HG03439 (cell line): ENCODE data around the gene ATP5ME.

Experiments used
- ATAC-seq: cut with Tn5 transposase; IDR thresholded peaks from one replicate; pipeline ENCODE4 v1.9.1; 2021; ENCODE audit warnings: mild to moderate bottlenecking, moderate library complexity; ENCODE audit not compliant: unreplicated experiment

Gene ATP5ME

DNA sequence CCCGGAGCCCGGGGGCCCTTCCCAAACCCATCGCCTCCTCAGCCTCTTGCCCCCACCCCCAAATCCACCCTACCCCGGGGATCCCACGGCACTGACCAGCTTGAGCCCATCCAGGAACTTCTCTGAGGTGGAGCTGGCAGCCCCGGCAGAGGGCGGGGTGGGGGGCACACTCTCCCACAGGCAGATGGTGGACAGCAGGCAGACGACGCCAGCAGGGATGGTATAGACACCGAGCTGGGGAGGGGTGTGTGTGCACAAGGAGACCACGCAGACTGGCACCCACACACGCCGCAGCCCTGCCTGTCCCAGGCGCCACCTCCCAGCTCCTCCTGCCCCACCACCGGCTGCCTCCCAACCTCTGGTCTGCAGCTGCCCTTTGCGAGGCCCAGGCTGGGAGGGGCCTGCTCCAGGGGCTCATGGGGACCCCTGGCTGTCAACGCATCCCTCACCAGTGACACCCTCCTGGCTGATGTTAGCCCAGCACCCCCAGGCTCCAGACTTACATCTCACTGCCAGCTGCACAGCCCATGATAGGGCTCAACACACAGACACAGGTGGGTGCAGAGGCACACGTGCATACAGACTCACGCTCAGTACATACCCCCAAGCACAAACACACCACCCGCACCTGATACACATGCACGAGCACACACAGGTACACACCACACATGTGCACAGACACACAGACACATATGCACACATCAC, 10.7 kb upstream of the ATP5ME start:
- no peak for ATAC-seq

DNA sequence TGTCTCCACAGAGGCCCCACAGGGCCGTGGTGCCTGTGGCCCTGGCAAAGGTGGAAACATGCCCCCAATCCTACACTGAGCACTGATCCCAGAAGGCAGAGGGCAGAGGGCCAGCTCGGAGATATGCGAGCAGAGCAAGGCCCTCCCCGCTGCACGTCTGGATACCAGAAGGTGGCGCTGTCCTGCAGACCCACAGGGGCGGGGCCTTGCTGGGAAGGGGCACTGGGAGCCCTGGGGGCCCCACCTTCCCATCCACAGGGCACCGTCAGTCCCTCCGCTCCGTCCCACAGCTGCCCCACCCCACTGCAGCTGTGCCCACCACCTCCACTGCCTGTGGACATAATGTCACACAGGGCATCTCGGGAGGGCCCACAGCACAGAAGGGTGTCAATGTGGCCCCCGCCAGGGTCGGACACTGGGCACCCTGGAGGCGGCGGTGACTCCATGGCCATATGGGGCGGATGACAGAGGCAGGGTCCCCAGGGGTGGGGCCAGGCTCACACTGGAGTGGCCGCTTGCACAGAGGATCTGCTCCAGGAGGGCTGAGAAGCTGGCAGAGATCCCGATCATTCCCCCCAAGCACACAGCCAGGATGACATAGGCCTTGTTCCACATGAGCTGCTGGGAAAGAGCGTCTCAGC, 10.0 kb upstream of the ATP5ME start:
- no peak for ATAC-seq

DNA sequence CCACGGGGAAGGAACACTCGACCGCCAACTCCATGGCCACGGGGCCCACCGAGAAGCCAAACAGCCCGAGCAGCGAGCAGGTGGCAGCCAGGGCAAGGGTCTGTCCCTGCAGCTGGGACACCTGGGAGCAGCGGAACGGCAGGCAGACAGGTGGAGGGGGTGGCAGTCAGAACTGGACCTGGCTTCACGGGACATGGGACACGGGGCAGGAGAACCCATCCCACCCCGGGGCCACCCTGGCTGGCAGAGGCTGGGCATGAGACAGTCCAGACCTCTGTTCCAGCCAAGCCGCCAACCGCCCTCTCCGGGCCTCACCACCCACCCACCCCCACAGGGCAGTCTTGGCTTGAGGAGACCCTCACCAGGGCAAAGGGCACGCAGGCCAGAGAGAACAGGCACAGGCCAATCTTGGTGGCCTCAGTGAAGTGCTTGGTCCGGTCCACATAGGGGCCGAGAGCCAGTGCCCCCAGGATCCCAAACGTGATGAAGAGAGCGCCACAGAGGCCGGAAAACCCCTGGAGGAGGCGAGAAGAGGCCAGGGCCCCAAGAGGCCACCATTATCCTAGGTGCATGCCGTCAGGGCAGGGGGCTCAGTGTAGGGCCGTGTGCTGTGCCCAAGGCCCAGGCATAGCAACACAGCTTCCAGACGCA, 9.3 kb upstream of the ATP5ME start:
- no peak for ATAC-seq

DNA sequence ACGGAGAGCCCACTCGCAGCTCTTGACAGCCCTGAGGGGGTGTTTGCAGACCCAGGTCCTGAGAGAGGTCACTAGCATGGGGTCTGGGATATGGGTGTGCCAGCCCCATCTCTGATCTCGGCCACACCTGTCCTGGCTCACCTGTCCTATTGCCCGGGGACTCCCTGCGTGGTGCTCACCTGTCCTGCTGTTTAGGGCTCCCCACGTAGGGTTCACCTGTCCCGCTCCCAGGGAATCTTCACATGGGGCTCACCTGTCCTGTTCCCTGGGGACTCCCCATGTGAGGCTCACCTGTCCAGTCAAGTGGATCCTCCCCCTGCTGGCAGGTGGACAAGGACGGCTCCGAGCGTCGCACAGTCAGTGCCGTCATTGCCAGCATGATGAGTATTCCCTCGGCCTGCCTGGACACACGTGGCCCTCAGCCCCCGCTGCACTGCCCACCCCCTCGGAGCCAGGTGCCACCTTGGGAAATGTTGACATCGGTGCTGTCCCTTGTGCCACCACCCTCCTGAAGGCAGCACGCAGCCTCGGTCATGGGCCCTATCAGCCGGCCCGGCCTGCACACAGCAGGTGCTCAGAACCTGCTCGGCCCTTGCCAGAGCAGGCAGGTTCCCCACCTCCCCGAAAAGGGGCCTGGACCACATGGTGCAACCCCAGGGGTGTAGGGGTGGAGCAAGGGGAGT, 8.6 kb upstream of the ATP5ME start:
- ATAC-seq = no peak

DNA sequence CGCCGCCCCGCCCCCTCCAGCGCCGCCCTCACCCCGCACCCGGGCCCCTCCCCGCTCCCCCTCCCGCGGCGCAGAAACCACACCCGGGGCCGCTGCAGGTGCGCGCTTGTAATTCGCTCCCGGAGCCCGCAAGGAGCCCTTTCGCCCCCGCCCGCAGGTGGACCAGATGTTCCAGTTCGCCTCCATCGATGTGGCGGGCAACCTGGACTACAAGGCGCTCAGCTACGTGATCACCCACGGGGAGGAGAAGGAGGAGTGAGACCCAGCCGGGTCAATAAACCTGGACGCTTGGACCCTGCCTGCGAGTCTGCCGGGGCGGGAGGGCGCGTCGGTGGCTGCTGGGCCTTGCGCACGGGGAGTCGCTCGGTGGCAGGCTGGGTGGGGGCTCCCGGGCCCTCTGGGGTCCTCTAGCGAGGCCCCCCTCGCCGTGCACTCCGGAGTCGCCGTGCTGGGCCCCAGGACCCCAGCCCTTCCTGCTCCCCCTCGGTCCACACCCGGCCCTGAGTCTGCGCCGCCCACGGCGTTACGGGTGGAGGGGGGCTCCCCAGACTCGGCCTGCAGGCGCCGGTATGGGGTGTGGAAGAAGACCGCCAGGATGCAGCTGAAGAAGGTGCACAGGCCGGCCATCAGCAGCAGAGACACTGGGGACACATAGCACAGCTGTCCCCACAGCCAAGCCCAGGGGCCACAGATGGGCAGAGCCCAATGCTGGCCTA, 7.8 kb upstream of the ATP5ME start:
- ATAC-seq = no peak

DNA sequence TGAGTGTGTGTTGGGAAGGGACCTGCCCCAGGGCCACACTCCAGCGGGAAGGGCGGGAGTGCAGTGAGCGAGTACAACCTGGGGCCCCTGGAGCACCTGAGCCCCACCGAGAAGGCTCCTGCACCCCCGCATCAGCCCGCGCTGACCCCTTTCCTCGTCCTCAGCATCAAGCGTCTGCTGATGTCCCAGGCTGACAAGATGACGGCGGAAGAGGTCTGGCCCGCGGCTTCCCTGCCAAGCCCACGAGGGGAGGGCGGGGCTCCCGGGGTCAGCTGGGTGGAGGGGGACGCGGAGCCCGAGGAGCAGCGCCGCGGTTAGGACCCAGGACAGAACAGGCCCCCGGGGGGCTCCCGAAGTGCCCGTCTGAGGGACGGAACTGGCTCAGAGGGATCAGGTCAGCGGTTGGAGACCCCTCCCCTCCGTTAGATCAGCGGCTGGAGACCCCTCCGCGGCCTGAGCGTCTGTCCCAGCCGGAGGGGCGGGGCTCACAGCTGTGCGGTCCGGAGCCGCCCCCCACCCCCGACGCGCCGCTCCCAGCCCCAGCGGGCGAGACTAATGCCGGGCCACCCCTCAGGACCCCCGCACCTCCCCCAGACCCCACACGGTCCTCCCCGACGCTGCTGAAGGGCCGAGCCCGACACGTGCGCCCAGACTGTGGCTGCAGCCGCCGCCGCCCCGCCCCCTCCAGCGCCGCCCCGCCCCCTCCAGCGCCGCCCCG, 7.0 kb upstream of the ATP5ME start:
- no peak for ATAC-seq

DNA sequence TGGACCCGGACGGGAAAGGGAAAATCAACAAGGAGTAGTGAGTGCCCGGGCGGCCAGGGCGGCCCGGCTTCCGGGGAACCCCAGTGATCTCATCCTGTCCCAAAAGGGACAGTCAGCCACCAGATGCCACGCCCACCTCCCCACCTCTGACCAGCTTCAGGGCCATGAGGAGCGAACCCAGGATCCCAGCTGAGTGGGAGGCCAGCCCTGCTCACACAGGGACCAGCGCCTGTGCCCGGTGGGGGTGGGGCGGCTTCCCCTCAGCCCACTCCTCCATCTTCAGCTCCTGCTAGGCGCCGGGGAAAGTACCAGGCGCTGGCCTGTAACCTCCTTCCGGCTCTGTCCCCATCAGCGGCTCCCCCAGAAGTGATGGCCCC, 6.5 kb upstream of the ATP5ME start:
- ATAC-seq = no peak

DNA sequence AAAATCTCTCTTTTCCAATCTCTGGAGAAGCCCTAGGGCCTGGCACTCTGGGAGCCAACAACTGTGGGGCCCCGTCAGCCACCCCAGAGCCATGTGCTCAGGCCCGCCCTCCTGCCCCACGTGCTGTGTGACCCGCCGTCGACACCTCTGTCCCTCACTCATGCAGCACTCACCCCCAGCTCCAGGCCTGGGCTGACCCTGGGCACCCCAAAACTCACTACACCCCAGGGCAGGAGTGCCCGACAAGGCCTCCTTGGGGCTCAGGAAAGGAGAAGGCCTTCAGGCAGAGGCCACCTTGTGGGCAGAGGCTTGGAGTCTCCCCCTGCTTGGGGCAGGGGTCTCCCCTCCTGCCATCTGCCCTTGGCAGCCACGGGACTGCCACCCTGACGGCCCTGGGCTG, 6.0 kb upstream of the ATP5ME start:
- no peak for ATAC-seq

DNA sequence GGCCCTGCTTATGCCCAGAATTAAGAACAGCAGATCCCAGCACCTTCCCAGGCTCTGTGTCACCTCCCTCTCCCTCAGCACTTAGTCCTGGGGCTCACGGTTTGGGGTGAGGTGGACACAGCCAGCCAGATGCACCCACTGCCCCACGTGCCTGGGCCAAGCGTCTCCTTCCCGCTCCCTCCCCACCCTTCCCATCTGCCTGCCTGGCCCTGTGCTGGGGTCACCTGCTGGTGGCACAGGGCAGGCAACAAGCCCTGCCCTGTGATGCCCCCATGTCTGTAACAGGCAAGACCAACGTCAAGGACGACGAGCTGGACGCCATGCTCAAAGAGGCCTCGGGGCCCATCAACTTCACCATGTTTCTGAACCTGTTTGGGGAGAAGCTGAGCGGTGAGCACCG, 5.6 kb upstream of the ATP5ME start:
- no peak for ATAC-seq

DNA sequence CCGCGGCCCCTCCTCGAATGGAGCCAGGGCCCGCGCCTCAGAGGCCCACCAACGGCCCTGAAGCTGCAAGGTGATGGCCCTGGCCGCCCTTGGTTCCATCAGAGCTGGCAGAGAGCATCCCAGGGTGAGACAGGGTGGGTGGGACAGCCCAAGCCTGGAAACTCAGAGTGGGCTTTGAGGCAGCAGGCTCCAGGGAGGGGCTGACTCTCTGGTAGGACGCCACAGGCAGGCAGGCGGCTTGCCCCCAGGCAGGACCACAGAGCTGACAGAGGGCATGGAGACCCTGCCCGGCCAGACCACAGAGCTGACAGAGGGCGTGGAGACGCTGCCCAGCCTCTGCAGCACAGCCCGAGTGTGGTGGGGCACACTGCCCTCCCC, 5.0 kb upstream of the ATP5ME start:
- ATAC-seq = no peak

DNA sequence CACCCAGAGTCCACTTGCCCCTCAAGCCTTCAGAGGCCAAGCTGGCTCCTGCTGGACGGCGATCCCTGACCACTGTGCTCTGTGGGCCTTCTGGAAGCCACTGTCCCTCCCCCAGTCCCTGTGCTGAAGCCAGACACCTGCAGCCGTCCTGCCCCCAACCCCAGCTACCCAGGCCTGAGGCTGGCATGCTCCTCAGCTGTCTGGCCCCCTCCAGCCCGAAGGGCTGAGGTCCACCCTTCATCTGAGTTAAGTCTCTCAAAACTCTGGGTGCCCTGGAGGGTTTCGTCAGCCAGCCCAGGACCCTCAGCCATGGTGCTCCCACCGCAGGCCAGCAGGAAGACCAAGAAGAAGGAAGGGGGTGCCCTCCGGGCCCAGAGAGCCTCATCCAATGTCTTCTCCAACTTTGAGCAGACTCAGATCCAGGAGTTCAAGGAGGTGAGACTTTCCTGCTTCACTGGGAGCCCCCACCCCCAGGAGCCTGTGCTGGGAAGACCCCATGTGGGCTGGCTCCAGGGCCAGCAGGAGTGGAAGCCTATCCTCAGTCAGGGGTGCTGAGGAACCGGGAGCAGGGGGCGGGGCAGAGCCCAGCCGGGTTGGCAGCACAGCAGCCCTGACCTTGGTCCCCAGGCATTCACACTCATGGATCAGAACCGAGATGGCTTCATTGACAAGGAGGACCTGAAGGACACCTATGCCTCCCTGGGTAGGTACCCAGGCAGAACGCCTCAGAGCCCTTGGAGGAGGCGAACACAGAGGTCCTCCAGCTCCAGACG, 4.4 kb upstream of the ATP5ME start:
- ATAC-seq = no peak

DNA sequence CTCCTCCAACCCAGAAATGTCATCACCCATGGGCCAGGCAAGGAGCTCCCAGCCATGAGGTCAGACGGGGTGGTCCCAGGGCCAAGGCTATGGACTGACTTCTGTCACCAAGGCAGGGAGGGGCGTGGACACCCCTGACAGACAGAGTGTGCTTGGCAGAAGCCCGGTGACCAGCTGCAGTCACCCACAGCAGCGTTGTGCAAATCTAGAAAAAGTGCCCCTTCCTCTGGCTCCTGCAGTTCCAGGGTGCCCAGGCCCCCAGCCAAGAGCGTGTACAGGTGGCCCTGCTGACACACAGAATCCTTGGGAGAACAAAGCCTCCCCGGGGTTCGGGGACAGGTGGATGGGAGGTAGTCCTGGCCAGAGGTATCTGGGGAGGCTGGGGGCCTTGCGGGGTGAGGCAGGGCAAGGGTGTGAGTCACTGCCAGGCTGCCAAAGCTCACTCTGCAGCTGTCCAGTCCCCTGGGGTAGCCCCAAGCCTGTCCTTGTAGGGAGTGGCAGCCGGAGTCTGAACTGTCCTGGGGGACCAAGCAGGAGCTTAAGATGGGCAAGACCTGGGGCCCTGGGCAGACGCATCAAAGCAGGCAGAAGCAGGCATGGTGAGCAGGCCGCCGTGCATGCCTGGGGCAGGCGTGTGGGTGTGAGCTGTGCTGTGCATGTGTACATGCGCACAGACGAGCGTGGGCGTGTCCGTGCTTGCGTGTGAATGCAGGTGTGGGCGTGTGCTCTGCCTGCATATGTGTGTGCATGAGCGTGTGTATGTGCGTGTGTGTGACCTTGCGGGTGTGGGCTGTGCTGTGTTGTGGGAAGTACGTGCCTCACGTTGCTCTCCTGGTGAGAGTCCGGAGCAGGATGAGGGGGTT, 3.6 kb upstream of the ATP5ME start:
- ATAC-seq = no peak

DNA sequence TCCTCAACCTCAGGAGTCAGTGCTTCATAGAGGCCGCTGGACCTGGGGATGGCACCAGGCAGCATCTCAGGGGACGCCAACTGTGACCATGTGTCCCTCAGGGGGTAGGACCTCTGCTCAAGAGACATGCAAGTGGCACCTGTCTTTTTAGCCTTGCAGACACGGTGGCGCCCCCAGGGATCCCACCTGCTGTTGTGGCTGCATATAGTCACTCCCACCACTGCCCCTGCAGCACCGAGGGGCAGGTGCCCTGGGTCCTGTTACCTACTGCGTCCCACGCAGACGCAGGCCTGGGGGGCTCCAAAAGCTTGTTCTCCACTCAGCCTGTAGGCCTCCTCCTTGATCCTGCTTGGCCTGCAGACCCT, 2.8 kb upstream of the ATP5ME start:
- ATAC-seq = no peak

DNA sequence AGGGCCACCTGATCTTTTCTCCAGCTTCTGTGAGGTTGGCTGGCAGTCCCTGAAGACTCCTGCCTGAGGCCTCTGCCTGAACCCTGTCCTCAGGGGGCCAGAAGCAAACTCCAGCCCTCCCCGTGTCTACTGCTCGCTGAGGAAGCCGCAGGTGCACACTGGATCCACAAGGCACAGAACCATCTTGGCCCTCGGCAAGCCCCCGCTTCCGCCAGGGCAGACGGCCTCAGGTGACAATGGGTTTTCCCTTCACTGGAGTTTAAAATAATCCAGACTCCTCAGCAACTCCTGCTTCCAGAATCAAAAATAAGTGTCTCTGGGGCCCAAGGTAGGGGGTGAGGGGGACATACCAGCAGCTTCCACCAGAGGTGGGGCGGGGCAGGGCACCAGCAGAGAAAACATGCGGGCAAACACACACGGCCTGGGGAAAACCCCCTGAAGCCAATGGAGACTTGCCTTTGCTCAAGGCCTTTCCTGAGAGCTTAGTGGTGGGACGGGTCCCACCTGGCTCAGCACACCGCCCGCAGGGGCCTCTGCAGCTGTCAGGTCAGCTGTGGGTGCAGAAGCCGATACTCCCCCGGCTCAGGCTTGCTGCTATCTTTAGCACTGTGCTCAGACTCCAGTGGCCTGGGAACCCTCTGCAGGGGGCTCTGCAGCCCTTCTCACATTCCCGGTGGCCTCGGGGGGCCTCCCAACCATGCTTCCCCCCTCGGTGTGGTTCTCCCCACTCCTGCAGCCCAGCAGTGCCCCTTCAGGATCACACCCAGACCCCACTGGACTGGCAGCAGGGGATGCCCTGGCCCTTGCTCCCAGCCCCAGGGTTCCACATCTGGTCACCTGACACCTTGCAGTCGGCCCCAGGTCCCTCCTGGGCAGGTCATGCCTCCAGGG, 2.1 kb upstream of the ATP5ME start:
- ATAC-seq = no peak

DNA sequence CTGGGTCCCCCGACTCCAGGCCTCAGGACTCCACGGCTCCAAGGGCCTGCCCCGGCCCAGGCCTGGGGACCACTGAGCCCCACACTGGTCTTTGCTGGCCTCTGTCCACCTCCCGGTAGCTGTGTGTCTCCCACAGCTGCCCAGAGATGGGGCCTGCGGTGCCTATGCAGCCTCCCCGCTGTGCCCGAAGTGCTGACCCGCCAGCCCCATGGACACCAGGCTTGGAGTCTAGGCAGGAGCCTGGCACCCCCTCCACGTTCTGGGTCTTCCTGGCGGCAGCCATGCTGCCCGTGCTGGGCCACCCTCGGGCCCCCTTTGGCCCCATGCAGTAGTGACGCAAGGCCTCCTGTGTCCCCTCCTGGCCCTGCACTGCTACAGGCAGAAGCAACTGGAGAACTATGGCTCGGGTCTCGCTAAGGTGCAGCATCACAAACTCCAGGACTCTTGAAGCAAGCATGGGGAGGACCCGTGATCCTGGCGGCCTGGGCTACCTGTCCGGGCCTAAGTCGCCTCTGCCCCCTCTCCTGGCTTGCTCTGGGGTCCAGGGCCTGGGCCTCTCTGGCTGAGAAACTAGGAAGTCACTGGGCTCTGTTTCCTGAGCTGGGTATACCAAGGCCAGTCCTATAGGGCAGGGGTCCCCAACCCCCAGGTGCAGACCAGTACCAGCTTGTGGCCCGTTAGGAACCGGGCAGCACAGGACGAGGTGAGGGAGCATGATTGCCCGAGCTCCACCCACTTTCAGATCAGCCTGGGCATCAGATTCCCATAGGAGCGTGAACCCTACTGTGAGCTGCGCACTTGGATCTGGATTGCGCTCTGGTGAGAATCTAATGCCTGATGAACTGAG, 1.2 kb upstream of the ATP5ME start:
- peak; percentile 1 for ATAC-seq

DNA sequence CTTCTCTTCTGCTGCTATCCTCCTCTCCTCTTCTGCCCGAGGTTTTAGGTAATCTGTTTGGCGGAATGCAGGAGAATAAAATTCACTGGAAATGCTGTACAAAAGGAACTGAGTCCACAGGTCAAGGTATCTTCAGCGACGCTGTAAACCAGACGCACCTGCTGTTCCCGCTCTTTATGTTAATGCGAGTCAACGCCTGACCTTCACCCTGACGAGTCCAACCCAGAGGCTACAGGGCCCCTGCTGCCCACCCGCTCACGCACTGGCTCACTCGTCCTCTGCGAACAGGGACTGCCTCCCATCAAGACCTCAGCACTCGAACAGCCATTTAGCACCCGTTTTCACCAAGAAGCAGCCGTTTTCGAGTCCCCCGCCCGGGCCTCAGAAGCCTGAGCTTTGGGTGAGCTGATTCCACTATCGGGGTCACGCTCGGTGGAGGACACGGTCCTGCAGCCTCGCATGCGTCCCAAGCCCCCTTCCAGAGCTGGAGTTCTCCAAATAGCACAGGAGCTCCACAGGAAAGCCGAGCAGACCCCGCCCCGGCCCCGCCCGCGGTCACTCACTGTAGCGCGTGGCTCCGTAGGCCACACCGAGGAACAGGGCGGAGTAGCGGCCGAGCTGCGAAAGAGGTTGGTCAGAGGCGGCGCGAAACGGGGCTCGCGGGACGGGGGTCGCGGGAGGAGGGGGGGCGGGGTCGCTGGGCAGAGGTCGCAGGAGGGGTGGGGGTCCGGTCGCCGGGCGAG, 556 bp downstream of the ATP5ME start:
- ATAC-seq = no peak
